Stimulated activated CD4-positive, alpha-beta T cell treated with anti-CD3 and anti-CD28 coated beads, Interleukin-4, amount 100 ng/mL, for 1 hour (primary cell): ENCODE results near the gene BLM.
"Not testable (repeated sequence)": the region's sequence is repeated elsewhere in the genome, so short reads cannot be mapped to it uniquely, and the experiment has no call there.

Source experiments
- DNase-seq: peaks from one replicate; pipeline ENCODE4 v3.0.0-alpha.2; 2020

Gene BLM

GRCh38 chr15:90716976-90717821 lies at the start of gene BLM:
Gene BLM, plus strand, starts transcription at chr15:90717346. Its CDS starts 30,047 bp downstream, at chr15:90747393.
- DNase-seq: peak; percentile 90

- DNase-seq: not testable (repeated sequence)
Observed at GRCh38 chr15:90667755-90668345, 49.3 kb upstream of the BLM start.

- not testable (repeated sequence) for DNase-seq
Observed at GRCh38 chr15:90670631-90671030, 46.5 kb upstream of the BLM start.

GRCh38 chr15:90671216-90671615 lies 45.9 kb upstream of the BLM start:
- no peak for DNase-seq

- DNase-seq: not testable (repeated sequence)
Observed at GRCh38 chr15:90673357-90673756, 43.8 kb upstream of the BLM start.

GRCh38 chr15:90674476-90674875 lies 42.7 kb upstream of the BLM start:
- DNase-seq: no peak

GRCh38 chr15:90675464-90675863 lies 41.7 kb upstream of the BLM start:
- no peak for DNase-seq

GRCh38 chr15:90677807-90678790 lies 39.0 kb upstream of the BLM start:
- no peak for DNase-seq

- no peak for DNase-seq
Observed at GRCh38 chr15:90679959-90680358, 37.2 kb upstream of the BLM start.

GRCh38 chr15:90680371-90680935 lies 36.7 kb upstream of the BLM start:
- no peak for DNase-seq

- no peak for DNase-seq
Observed at GRCh38 chr15:90681056-90681455, 36.1 kb upstream of the BLM start.

- DNase-seq: no peak
Observed at GRCh38 chr15:90681480-90681879, 35.7 kb upstream of the BLM start.

GRCh38 chr15:90683371-90683770 lies 33.8 kb upstream of the BLM start:
- DNase-seq: no peak

- DNase-seq: no peak
Observed at GRCh38 chr15:90683876-90684275, 33.3 kb upstream of the BLM start.

GRCh38 chr15:90684281-90684680 lies 32.9 kb upstream of the BLM start:
- DNase-seq: no peak

- no peak for DNase-seq
Observed at GRCh38 chr15:90685591-90686434, 31.3 kb upstream of the BLM start.

- DNase-seq: no peak
Observed at GRCh38 chr15:90686435-90687218, 30.5 kb upstream of the BLM start.

- DNase-seq: not testable (repeated sequence)
Observed at GRCh38 chr15:90689326-90689961, 27.7 kb upstream of the BLM start.

GRCh38 chr15:90690585-90690984 lies 26.6 kb upstream of the BLM start:
- DNase-seq: no peak

GRCh38 chr15:90691369-90691768 lies 25.8 kb upstream of the BLM start:
- no peak for DNase-seq
